H1 (cell line): ENCODE measurements around the gene MYO5B. TPM values are rescaled to one million over a fixed set of nuclear protein-coding genes. Genes with fewer than 3 reads are reported as not detected.

Experiments used
- KDM4A ChIP-seq: IDR thresholded peaks from one replicate; pipeline ENCODE4 v1.7.1; 2012; ENCODE audit warnings: low read depth, mild to moderate bottlenecking, moderate library complexity, low read length, inconsistent platforms; ENCODE audit not compliant: severe bottlenecking
- KDM5A ChIP-seq: fragments of 200-600 bp; IDR thresholded peaks from 2 replicates; pipeline ENCODE4 v1.7.1; 2012; ENCODE audit warnings: mild to moderate bottlenecking, low read length, inconsistent platforms, mixed read lengths
- NANOG ChIP-seq: IDR thresholded peaks from 2 replicates; pipeline ENCODE4 v1.6.1; 2011; ENCODE audit warnings: low read length, low read depth, mild to moderate bottlenecking, inconsistent platforms; ENCODE audit not compliant: insufficient read depth, poor library complexity, severe bottlenecking
- RNF2 ChIP-seq: fragments of 200-900, 300-1000 bp; sonication (generic); IDR thresholded peaks from 2 replicates; pipeline ENCODE4 v1.7.1; 2016; ENCODE audit warnings: borderline replicate concordance, low read depth, mild to moderate bottlenecking, antibody characterized with exemption, low read length; ENCODE audit not compliant: poor library complexity, severe bottlenecking; ENCODE audit errors: missing control alignments
- SP4 ChIP-seq: IDR thresholded peaks from 2 replicates; pipeline ENCODE4 v1.6.1; 2012; ENCODE audit warnings: low read length, inconsistent platforms
- polyA plus RNA-seq, 7 experiments: library from polyadenylated mRNA; depleted of rRNA in 3 of 7; stranded (reverse) in 5 of 7; unstranded in 2 of 7; fragments of >200 nt in 5 of 7; fragments of 200-250 nt in 2 of 7; gene quantifications; 1 replicate in 5 of 7; 2 replicates in 1 of 7; 4 replicates in 1 of 7; pipeline versions ENCODE4 v1.2.1 to v1.2.3, GENCODE V29; 2011 to 2013; ENCODE audit warnings: missing spikeins in 2 of 7, mixed read lengths in 2 of 7
- total RNA-seq: library from RNA; stranded (reverse); fragmentation: NEBNext Ultra II Directional; extraction: Animal tissue kit (Norgen Biotek cat#: 25700); gene quantifications from 2 replicates; pipeline ENCODE4 v1.2.1, GENCODE V29; 2021

The MYO5B gene
- total and polyA plus RNA-seq, 2 of the 8 experiments (the other 6 are each of a cell fraction or from before 2014, with no cell fraction given), result 6.4 to 7.7 TPM

- no peak for TF ChIP-seq KDM4A
- TF ChIP-seq RNF2, result no peak
- no peak for TF ChIP-seq SP4
- TF ChIP-seq NANOG, result no peak
- no peak for TF ChIP-seq KDM5A
Measured at GRCh38 chr18:49899657-49900330, 295.2 kb downstream of the MYO5B start (continued).
